Mesenchymal stem cell (in vitro differentiated cells and primary cell): ENCODE measurements around the gene DHH.
A peak's percentile ranks its signal among the peaks of the same experiment; 100 is the strongest.

Experiments used
- DNase-seq: peaks from one replicate; pipeline ENCODE4 v3.0.0-alpha.2; 2013
- H2AFZ ChIP-seq: one replicate; pipeline ENCODE4 v1.6.1; 2013; ENCODE audit warnings: low read depth, mild to moderate bottlenecking, control low read depth, inconsistent platforms, low read length, moderate library complexity
- H2AK5ac ChIP-seq: 2 replicates; pipeline ENCODE4 v1.6.1; 2013; ENCODE audit warnings: low read length, moderate library complexity, mild to moderate bottlenecking, inconsistent platforms; ENCODE audit not compliant: severe bottlenecking
- H2BK120ac ChIP-seq: one replicate; pipeline ENCODE4 v1.6.1; 2013; ENCODE audit warnings: low read depth, mild to moderate bottlenecking, inconsistent platforms, low read length, moderate library complexity
- H2BK12ac ChIP-seq, 2 experiments: one replicate each; pipeline ENCODE4 v1.6.1; 2013; ENCODE audit warnings: inconsistent platforms in 2 of 2, low read length in 2 of 2, mild to moderate bottlenecking in 2 of 2, moderate library complexity in 2 of 2, control low read depth in 1 of 2
- H2BK15ac ChIP-seq: one replicate; pipeline ENCODE4 v1.6.1; 2013; ENCODE audit warnings: mild to moderate bottlenecking, low read depth, inconsistent platforms; ENCODE audit not compliant: poor library complexity, severe bottlenecking
- H2BK5ac ChIP-seq: 2 replicates; pipeline ENCODE4 v1.6.1; 2013; ENCODE audit warnings: low read depth, mild to moderate bottlenecking, low read length, control low read depth, inconsistent platforms; ENCODE audit not compliant: poor library complexity, severe bottlenecking
- H3K14ac ChIP-seq, 2 experiments: one replicate each; pipeline ENCODE4 v1.6.1; 2013; ENCODE audit warnings: inconsistent platforms in 2 of 2, low read length in 2 of 2, control low read depth in 1 of 2, mild to moderate bottlenecking in 1 of 2, moderate library complexity in 1 of 2
- H3K18ac ChIP-seq, 2 experiments: one replicate each; pipeline ENCODE4 v1.6.1; 2013; ENCODE audit warnings: inconsistent platforms in 2 of 2, low read length in 2 of 2, control low read depth in 1 of 2, low read depth in 1 of 2, mild to moderate bottlenecking in 1 of 2
- H3K23ac ChIP-seq, 2 experiments: one replicate each; pipeline ENCODE4 v1.6.1; 2013; ENCODE audit warnings: inconsistent platforms in 2 of 2, low read length in 2 of 2, mild to moderate bottlenecking in 2 of 2, moderate library complexity in 2 of 2, control low read depth in 1 of 2
- H3K27ac ChIP-seq: 2 replicates; pipeline ENCODE4 v1.5.1; 2013; ENCODE audit warnings: mild to moderate bottlenecking, moderate library complexity, low read length, control low read depth, inconsistent platforms; ENCODE audit not compliant: poor library complexity, severe bottlenecking
- H3K27me3 ChIP-seq, 2 experiments: 2 replicates each; pipeline versions ENCODE4 v1.6.1 to v1.7.0; 2013; ENCODE audit warnings: low read length in 2 of 2, mild to moderate bottlenecking in 2 of 2, moderate library complexity in 2 of 2, control low read depth in 1 of 2, inconsistent platforms in 1 of 2; ENCODE audit not compliant: control insufficient read depth in 1 of 2, insufficient read depth in 1 of 2
- H3K36me3 ChIP-seq, 2 experiments: 2 replicates each; pipeline versions ENCODE4 v1.6.1 to v1.7.0; 2013; ENCODE audit warnings: low read length in 2 of 2, control low read depth in 1 of 2, inconsistent platforms in 1 of 2, low read depth in 1 of 2, mild to moderate bottlenecking in 1 of 2; ENCODE audit not compliant: insufficient read depth in 2 of 2, control insufficient read depth in 1 of 2
- H3K4ac ChIP-seq, 2 experiments: one replicate each; pipeline ENCODE4 v1.6.1; 2013; ENCODE audit warnings: inconsistent platforms in 2 of 2, low read length in 2 of 2, mild to moderate bottlenecking in 2 of 2, moderate library complexity in 2 of 2, control low read depth in 1 of 2, low read depth in 1 of 2
- H3K4me1 ChIP-seq: 2 replicates; pipeline ENCODE4 v1.6.1; 2013; ENCODE audit warnings: low read depth, low read length, control low read depth; ENCODE audit not compliant: control insufficient read depth, insufficient read depth
- H3K4me2 ChIP-seq: 2 replicates; pipeline ENCODE4 v1.6.1; 2013; ENCODE audit warnings: low read length, mild to moderate bottlenecking, inconsistent platforms; ENCODE audit not compliant: poor library complexity, severe bottlenecking
- H3K4me3 ChIP-seq, 2 experiments: 2 replicates each; pipeline versions ENCODE4 v1.5.1 to v1.7.0; 2013; ENCODE audit warnings: low read length in 2 of 2, mild to moderate bottlenecking in 2 of 2, control low read depth in 1 of 2, low read depth in 1 of 2; ENCODE audit not compliant: insufficient read depth in 1 of 2
- H3K79me1 ChIP-seq: replicated peaks from 2 replicates; pipeline ENCODE4 v1.6.1; 2013; ENCODE audit warnings: mild to moderate bottlenecking, control low read depth, low read length, inconsistent platforms; ENCODE audit not compliant: poor library complexity, severe bottlenecking
- H3K9ac ChIP-seq: 2 replicates; pipeline ENCODE4 v1.7.0; 2013; ENCODE audit warnings: mild to moderate bottlenecking, low read length, moderate library complexity
- H3K9me3 ChIP-seq: 2 replicates; pipeline ENCODE4 v1.7.0; 2013; ENCODE audit warnings: mild to moderate bottlenecking, low read length; ENCODE audit not compliant: control insufficient read depth
- H4K8ac ChIP-seq: one replicate; pipeline ENCODE4 v1.6.1; 2013; ENCODE audit warnings: inconsistent platforms, mild to moderate bottlenecking, low read length, moderate library complexity
- H4K91ac ChIP-seq: one replicate; pipeline ENCODE4 v1.6.1; 2013; ENCODE audit warnings: mild to moderate bottlenecking, low read length, inconsistent platforms
- WGBS: methylation state at CpG from one replicate; pipeline ENCODE4 v1.1.7; 2013; ENCODE audit warnings: mixed read lengths; 5-methylcytosine and 5-hydroxymethylcytosine counted together

The DHH gene

DNA sequence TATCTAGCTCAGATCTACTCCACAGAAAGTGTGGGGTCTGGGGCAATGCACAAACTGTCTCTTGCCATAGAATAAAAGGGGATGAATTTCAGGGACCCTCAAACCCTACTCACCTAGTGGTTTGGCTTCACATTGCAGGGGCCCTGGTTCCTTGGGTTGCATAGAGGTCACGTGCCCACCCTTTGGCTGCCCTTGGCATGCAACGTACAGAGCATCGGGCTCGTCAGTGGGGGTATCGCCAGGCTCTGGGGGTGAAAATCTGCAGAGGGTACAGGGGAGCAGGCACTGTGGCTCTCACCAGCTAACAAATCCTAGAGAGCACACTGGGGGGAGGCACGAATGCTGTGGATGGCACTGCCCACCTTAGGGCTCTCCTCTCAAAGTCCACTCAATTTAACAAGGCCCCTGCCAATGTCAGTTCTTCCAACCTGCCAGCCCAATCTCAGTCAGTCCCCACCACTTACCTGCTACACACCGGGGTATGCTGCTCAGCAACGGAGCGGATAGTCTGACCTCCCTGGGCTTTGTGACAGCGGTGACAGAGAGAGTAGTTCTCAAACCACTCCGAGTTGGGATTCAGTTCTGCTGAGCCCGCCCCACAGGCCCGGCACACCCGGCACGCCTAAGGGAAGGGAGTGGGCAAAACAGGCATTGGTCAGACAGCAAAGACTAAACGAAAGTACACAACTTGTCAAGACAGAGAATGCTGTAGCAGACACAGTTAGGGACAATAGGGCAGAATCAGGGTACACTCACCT is 42.0 kb downstream of the DHH start:
- Histone ChIP-seq H3K4me1 (peaks cover 45% of the 10 kb centered on the region), H3K36me3 (peaks cover 67 to 78% of the 10 kb centered on the region in 2 experiments), H2AFZ (no peak overlapping the region), H4K91ac (no peak overlapping the region), H3K9me3 (no peaks in the 10 kb centered on the region), H2AK5ac (no peak overlapping the region), H3K27me3 (no peaks in the 10 kb centered on the region), H3K4ac (no peak overlapping the region), H3K27ac (no peak overlapping the region), H4K8ac (no peak overlapping the region), H3K4me2 (no peak overlapping the region), H3K79me1 (peaks cover 30% of the 10 kb centered on the region), H3K18ac (no peak overlapping the region), H2BK120ac (no peak overlapping the region), H3K9ac (no peak overlapping the region), H2BK12ac (no peak overlapping the region), H3K14ac (no peak overlapping the region), H3K23ac (no peak overlapping the region), H3K4me3 (no peak overlapping the region), H2BK5ac (no peak overlapping the region), H2BK15ac (no peak overlapping the region)
- no peak for DNase-seq
- 97% methylated on average over 16 of the region's 16 CpGs for WGBS

DNA sequence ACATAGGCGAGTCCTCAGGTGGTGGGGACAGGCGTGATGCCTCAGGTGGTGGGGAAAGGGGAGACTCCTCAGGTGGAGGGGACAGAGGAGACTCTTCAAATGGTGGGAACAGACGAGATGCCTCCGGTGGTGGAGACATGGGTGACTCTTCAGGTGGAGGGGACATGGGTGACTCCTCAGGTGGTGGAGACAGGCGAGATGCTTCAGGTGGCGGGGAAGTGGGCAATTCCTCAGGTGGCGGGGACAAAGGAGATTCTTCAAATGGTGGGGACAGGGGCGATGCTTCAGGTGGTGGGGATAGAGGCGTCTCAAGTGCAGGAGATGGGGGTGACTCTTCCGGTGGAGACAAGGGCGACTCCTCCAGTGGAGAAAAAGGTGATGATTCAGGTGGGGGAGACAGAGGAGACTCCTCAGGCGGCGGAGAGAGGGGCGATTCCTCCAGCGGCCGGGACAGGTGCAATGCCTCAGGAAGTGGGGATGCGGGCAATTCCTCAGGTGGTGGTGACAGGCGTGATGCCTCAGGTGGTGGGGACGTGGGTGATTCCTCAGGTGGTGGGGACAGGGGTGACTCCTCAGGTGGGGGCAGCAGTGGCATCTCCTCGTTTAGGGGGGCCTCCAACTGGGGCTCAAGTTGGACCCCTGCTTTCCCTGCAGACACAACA is 42.7 kb downstream of the DHH start:
- Histone ChIP-seq H3K23ac (no peak overlapping the region), H2BK12ac (no peak overlapping the region), H3K27ac (no peak overlapping the region), H4K8ac (no peak overlapping the region), H3K9me3 (no peaks in the 10 kb centered on the region), H3K9ac (no peak overlapping the region), H2BK15ac (no peak overlapping the region), H3K4me3 (no peak overlapping the region), H2BK5ac (no peak overlapping the region), H2BK120ac (no peak overlapping the region), H3K4me2 (no peak overlapping the region), H3K79me1 (peaks cover 35% of the 10 kb centered on the region), H3K4me1 (peaks cover 42% of the 10 kb centered on the region), H3K18ac (no peak overlapping the region), H4K91ac (no peak overlapping the region), H3K36me3 (peaks cover 72 to 86% of the 10 kb centered on the region in 2 experiments), H3K14ac (no peak overlapping the region), H3K27me3 (no peaks in the 10 kb centered on the region), H2AFZ (no peak overlapping the region), H3K4ac (no peak overlapping the region), H2AK5ac (no peak overlapping the region)
- no peak for DNase-seq
- 96% methylated on average over 19 of the region's 20 CpGs for WGBS

DNA sequence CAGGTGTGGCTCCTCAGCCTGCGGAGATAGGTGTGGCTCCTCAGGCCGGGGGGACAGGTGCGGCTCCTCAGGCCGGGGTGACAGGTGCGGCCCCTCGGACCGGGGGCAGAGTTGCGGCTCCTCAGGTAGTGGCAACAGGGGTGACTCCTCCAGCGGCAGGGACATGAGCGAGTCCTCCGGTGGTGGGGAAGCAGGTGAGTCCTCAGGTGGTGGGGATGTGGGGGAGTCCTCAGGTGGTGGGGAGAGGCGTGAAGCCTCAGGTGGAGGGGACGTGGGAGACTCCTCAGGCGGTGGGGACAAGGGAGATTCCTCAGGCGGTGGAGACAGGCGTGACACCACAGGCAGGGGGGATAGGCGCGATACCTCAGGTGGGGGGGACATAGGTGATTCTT is 43.2 kb downstream of the DHH start:
- H2AFZ ChIP-seq: no peak overlapping the region
- no peak overlapping the region for H2AK5ac ChIP-seq
- no peak overlapping the region for H2BK12ac ChIP-seq
- H3K23ac ChIP-seq: no peak overlapping the region
- H3K14ac ChIP-seq: no peak overlapping the region
- no peak overlapping the region for H3K9ac ChIP-seq
- H3K4ac ChIP-seq: no peak overlapping the region
- no peak overlapping the region for H3K4me3 ChIP-seq
- H3K18ac ChIP-seq: no peak overlapping the region
- H2BK120ac ChIP-seq: no peak overlapping the region
- no peak for DNase-seq
- H3K36me3 ChIP-seq: peaks cover 77 to 91% of the 10 kb centered on the region in 2 experiments
- H2BK15ac ChIP-seq: no peak overlapping the region
- no peak overlapping the region for H3K4me2 ChIP-seq
- no peaks in the 10 kb centered on the region for H3K27me3 ChIP-seq
- H3K9me3 ChIP-seq: no peaks in the 10 kb centered on the region
- H3K27ac ChIP-seq: no peak overlapping the region
- H4K8ac ChIP-seq: no peak overlapping the region
- peaks cover 41% of the 10 kb centered on the region for H3K4me1 ChIP-seq
- WGBS: 97% methylated on average over 18 of the region's 18 CpGs
- peaks cover 39% of the 10 kb centered on the region for H3K79me1 ChIP-seq
- no peak overlapping the region for H2BK5ac ChIP-seq
- H4K91ac ChIP-seq: no peak overlapping the region

DNA sequence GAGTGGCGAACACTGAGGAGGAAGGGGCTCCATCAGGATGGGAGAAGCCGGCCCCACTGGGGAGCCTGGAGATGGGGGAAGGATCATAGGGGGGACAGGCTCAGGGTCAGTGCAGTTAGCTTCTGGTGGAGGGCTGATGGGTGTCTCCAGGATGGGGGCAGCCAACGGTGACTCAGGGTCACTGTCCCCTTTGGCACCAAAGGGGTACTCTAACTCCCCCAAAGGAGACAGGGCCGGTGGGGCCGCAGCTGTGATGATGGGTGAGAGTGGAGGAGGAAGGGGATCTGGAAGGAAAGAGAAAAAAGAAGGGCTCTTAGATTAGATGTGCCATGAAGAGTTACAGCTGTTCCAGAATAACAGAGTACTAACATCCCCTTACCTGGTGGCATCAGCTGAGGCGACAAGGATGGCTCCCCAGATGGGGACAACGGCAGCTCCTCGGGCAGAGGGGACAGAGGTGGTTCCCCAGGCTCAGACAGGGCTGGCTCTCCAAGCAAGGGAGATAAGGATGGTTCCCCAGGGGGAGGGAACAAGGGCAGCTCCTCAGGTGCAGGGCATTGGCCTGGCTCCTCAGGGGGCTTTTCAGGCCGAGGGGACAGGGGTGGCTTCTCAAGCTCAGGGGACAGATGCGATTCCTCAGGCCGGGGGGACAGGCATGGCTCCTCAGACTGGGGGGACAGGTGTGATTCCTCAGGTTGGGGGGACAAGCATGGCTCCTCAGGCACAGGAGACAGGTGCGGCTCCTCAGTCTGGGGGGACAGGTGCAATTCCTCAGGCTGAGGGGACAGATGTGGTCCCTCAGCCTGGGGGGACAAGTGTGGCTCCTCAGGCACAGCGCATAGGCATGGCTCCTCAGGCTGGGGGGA is 43.9 kb downstream of the DHH start:
- H3K27me3 ChIP-seq: no peaks in the 10 kb centered on the region
- H2BK15ac ChIP-seq: peak overlapping the region; percentile 5
- H3K4ac ChIP-seq: no peak overlapping the region
- no peak overlapping the region for H3K23ac ChIP-seq
- no peak overlapping the region for H3K4me2 ChIP-seq
- no peak overlapping the region for H3K4me3 ChIP-seq
- H2AFZ ChIP-seq: no peak overlapping the region
- H3K4me1 ChIP-seq: peaks cover 38% of the 10 kb centered on the region
- H3K18ac ChIP-seq: no peak overlapping the region
- H2AK5ac ChIP-seq: peak overlapping the region; percentile 10
- no peak overlapping the region for H2BK120ac ChIP-seq
- H4K8ac ChIP-seq: no peak overlapping the region
- H3K9me3 ChIP-seq: no peaks in the 10 kb centered on the region
- no peak overlapping the region for H3K27ac ChIP-seq
- no peak for DNase-seq
- H3K36me3 ChIP-seq: peaks cover 84 to 97% of the 10 kb centered on the region in 2 experiments
- H3K9ac ChIP-seq: no peak overlapping the region
- no peak overlapping the region for H4K91ac ChIP-seq
- H3K79me1 ChIP-seq: peaks cover 45% of the 10 kb centered on the region
- H3K14ac ChIP-seq: no peak overlapping the region
- H2BK5ac ChIP-seq: no peak overlapping the region
- no peak overlapping the region for H2BK12ac ChIP-seq
- 98% methylated on average over 13 of the region's 13 CpGs for WGBS
